ENCODE results near the gene CCDC142. TPM values are rescaled to one million over a fixed set of nuclear protein-coding genes. Genes with fewer than 3 reads are reported as not detected.
A peak's percentile ranks its signal among the peaks of the same experiment; 100 is the strongest.
"Not testable (repeated sequence)": the region's sequence is repeated elsewhere in the genome, so short reads cannot be mapped to it uniquely, and the experiment has no call there.

CCDC142 gene
- total RNA-seq, 2 donors from 2014 or later: 6.8 to 8.8 TPM

DNA sequence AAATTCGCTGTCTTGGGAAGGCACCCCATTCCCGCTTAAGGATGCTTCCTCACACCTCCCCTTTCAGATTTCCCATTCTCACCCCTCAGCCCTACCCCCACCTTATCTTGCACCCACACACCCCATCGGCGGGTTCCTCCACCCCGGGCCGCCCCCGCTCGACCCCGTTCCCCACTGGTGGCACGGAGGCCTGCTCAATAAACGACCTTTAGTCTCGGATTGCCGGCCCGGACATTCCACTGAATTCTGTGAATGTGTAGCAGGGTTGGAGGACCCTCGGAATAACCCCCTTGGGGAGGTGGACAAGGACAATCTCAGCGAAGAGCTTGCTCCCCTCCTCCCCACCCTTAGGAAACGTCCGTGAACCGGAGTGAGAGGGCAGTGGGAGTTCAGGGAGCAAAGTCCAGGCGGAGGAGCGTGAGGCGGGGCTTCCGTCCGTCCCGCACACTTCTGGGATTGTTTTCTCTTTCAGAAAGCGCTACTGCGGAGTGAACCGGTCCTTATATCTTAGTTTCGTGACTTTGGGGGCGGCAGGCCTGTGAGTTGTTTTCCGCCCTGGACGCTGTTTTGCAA is 19.4 kb upstream of the CCDC142 start:
- intact Hi-C loops (cut with DNase I): no loop called here
- DNase-seq (no peak), ATAC-seq (peak in 1 of 2 donors; percentile 7)

GRCh38 chr2:74501335-74502071 is 18.7 kb upstream of the CCDC142 start:
- intact Hi-C loops (cut with DNase I): no loop called here
- DNase-seq (no peak), ATAC-seq (no peak)

- ATAC-seq: no peak
- DNase-seq: no peak
- intact Hi-C loops (cut with DNase I): no loop called here
These were observed 17.8 kb upstream of the CCDC142 start for GRCh38 chr2:74500578-74500946.

DNA sequence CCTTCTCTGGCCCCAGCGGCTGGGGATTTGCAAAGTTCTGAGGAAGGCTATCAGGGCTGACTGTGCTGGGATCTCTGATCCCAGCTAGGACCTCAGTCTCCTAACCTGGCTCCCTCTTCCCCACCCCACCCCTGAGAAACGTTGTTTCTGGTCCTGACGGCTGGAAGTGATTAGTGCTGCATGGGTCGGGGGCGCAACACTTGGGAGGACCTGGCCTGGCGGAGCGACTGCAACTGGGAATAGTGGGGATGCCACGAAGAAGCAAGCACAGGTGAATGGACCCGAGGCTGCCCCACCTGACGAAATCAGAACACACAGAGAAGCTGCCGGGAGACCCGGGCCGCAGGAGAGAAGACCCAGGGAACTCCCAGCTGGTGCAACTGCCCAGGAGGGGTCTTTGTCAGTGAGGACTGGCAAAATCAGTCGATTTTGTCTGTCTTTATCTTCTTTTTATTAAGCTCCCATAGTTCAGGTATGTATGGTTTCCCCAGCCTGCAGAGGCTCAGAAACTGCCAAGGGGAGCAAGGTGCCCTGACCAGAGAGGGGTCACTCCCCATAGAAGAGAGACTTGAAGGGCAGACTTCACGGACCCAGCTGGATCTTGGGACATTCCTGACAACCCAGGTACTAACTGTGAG is 17.3 kb upstream of the CCDC142 start:
- no peak for ATAC-seq
- intact Hi-C loops (cut with DNase I): no loop called here
- DNase-seq: no peak

DNA sequence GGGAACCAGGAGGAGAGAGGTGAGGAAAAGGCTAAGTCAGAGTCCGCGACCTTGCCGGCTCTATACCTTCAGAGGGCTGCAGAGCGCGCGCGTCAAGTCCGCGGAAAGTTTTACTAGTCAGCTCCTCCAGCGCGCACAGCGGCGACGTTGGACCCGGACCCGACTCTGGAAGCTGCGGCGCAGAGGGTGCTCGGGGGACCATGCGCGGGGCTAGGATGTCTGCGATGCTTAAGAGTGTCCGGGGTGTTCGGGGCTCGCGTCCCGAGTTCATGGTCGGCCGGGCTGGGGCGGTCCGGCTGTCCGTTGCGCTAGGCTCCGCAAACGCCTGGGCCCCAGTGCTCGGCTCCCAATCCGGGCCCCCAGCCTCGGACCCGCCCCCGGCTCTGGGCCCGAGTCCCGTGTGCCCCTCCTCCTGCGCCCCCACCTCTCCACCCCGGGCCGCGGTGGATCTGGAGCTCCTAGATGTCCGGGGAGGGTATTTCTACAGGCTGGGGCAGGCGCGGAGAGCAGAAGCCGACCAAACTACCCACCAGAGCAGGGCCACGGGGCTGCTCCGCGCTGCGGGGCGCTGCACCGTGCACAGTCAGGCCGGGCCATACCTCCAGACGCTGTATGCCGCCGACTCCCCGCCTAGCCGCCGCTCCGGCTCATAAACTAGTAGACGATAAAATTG is 16.6 kb upstream of the CCDC142 start, which contains the start of gene LBX2:
Gene LBX2, minus strand, starts transcription at position 337 of the 673 bp plus-strand sequence. Its CDS starts 66 bp downstream, at position 271.
- intact Hi-C loops (cut with DNase I): no loop called here
- no peak for DNase-seq
- ATAC-seq: no peak

- intact Hi-C loops (cut with DNase I): no loop called here
- no peak for DNase-seq
- peak in 1 of 2 donors; percentile 7 for ATAC-seq
These were observed 15.9 kb upstream of the CCDC142 start for GRCh38 chr2:74498500-74499266.

- ATAC-seq (peak in 1 of 2 donors; percentile 46), DNase-seq (no peak)
- intact Hi-C loops (cut with DNase I): no loop called here
These were observed 15.1 kb upstream of the CCDC142 start for GRCh38 chr2:74497777-74498499.

- intact Hi-C loops (cut with DNase I): no loop called here
- ATAC-seq (no peak), DNase-seq (no peak)
These were observed 14.4 kb upstream of the CCDC142 start for GRCh38 chr2:74496997-74497776.

- intact Hi-C loops (cut with DNase I): no loop called here
- ATAC-seq (no peak), DNase-seq (no peak)
These were observed 12.6 kb upstream of the CCDC142 start for GRCh38 chr2:74495440-74495839.

DNA sequence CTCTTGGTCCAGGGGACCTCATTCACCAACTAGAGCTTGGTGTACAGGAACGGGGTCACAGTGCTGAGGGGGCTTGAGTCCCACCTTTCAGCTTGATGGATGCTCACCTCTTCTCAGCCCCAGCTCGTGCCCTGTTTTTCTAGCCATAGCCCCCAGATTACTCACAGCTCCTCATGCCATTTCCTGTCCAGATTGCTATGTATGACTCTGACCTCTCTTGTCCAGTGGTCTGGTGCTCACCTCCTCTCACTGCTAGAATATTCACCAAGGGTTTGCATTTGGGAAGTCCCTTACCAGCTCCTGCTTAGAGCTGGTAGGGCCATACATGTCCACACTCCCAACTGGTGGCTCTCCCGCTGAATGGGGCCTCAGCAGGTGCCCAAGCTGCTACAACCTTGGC is 10.7 kb upstream of the CCDC142 start:
- intact Hi-C loops (cut with DNase I): no loop called here
- no peak for DNase-seq
- ATAC-seq: no peak

GRCh38 chr2:74491648-74492544 is 9.1 kb upstream of the CCDC142 start:
- ATAC-seq: no peak
- intact Hi-C loops (cut with DNase I): no loop called here
- no peak for DNase-seq

GRCh38 chr2:74489906-74490305 is 7.1 kb upstream of the CCDC142 start:
- intact Hi-C loops (cut with DNase I): loop anchor here in 1 of 2 donors (10.0 kb wide), 1 partner anchor 95 kb away; no protein-coding TSS in a partner anchor
- ATAC-seq: no peak
- no peak for DNase-seq

DNA sequence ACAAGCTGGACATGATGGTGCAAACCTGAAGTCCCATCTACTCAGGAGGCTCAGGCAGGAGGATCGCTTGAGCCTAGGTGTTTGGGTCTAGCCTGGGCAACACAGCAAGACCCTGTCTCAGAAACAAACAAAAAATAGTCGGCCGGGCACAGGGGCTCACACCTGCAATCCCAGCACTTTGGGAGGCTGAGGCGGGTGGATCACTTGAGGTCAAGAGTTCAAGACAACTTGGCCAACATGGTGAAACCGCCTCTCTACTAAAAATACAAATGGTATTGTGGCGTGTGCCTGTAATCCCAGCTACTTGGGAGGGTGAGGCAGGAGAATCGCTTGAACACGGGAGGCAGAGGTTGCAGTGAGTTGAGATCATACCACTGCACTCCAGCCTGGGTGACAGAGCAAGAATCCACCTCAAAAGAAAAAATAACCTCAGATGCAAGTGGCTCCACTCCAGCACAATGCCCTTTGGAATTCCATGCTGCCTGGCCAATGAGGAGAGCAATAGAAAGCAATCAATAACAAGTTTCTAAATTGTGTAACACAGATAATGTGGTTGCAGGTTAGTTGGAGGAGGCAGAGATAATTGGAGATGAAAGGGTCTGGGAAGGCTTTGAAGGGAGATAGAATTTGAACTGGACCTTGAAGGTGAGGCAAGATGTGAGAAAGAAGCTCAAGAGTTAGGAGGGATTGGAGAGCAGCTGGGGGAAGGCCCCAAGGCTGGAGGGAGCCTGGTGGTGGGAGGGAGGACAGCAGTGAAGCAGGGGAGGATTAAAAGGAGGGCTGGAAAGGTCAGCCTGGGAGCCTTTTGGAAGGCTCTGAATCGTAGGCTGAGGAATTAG is 6.1 kb upstream of the CCDC142 start:
- no peak for ATAC-seq
- no peak for DNase-seq
- intact Hi-C loops (cut with DNase I): loop anchor here in 1 of 2 donors (10.0 kb wide), 1 partner anchor 96 kb away; no protein-coding TSS in a partner anchor

- no peak for ATAC-seq
- no peak for DNase-seq
- intact Hi-C loops (cut with DNase I): loop anchor here in 1 of 2 donors (10.0 kb wide), 1 partner anchor 99 kb away; no protein-coding TSS in a partner anchor
These were observed 3.3 kb upstream of the CCDC142 start for GRCh38 chr2:74486141-74486540.

- ATAC-seq, DNase-seq: not testable (repeated sequence)
- intact Hi-C loops (cut with DNase I): loop anchor here (2.0 to 10.0 kb wide), 2 partner anchors 101 to 103 kb away; no protein-coding TSS in a partner anchor
These were observed 922 bp upstream of the CCDC142 start for GRCh38 chr2:74483675-74484164.

All from left cardiac atrium (tissue), 4 donors.